Urinary bladder (tissue), 4 donors: ENCODE results near the gene LHX5. TPM values are rescaled to one million over a fixed set of nuclear protein-coding genes. Genes with fewer than 3 reads are reported as not detected.
"Not testable (repeated sequence)": the region's sequence is repeated elsewhere in the genome, so short reads cannot be mapped to it uniquely, and the experiment has no call there.

Experiments
- DNase-seq: peaks from one replicate; pipeline ENCODE4 v3.0.0-alpha.2; 2015; ENCODE audit errors: extremely low spot score
- H3K27ac ChIP-seq: one replicate; pipeline ENCODE4 v1.5.1; 2013; ENCODE audit warnings: low read depth, mild to moderate bottlenecking, moderate library complexity
- H3K36me3 ChIP-seq: one replicate; pipeline ENCODE4 v1.6.1; 2013; ENCODE audit warnings: mild to moderate bottlenecking, moderate library complexity; ENCODE audit not compliant: insufficient read depth
- H3K4me1 ChIP-seq: one replicate; pipeline ENCODE4 v1.6.1; 2013; ENCODE audit warnings: mild to moderate bottlenecking, moderate library complexity; ENCODE audit not compliant: insufficient read depth
- H3K4me3 ChIP-seq: one replicate; pipeline ENCODE4 v1.5.1; 2013; ENCODE audit warnings: low read depth, low read length
- WGBS: extraction: QIAGEN DNeasy Blood & Tissue Kit; methylation state at CpG from one replicate; pipeline ENCODE4 v1.1.7; 2013; 5-methylcytosine and 5-hydroxymethylcytosine counted together
- polyA plus RNA-seq: library from polyadenylated mRNA; stranded (reverse); fragments of 200-250 nt; gene quantifications from one replicate; pipeline ENCODE4 v1.2.3, GENCODE V29; 2013
- total RNA-seq: library from RNA; depleted of rRNA; stranded (reverse); fragments of >200 nt; gene quantifications from one replicate; pipeline ENCODE4 v1.2.3, GENCODE V29; 2014
- donor health status: healthy with polysubstance abuse.
- donor health status: healthy.

The LHX5 gene
- total RNA-seq (not detected), polyA plus RNA-seq (not detected)

DNA sequence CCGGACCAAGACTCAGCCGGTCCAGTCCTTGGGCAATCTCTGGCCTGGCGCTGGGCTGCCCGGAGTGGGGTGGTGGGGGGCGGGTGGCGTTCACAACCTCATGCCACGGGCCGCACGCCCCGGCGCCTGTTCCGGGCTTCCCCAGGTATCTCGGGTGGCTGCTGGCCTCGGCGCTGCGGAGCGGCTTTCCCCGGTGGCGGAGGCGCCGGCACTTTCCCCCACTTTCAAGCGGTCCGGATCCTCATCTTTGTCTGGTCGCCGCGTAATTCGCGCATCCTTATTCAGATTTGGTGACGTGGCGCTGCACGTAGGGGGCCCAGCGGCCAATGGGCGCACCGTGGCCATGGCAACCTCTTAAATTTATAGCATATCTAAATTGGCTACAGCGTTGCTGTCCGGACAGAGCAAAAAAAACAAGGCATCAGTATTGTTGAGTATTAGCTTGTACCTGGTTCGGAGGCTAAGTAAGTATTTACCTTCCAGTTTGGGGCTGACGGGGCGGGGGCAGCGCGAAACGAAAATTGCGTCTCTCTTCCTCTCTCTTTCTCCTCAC, at the start of gene LHX5:
Gene LHX5 (minus strand): TSS at position 253 of the 553 bp plus-strand sequence. CDS start 373 bp downstream, outside the sequence.
- no peak for DNase-seq
- H3K36me3 ChIP-seq, result no peaks in the 10 kb centered on the region
- H3K4me3 ChIP-seq, result no peak within 1 kb of the TSS
- WGBS, result 1% methylated on average over 43 of the region's 43 CpGs
- no peak within 1 kb of the TSS for H3K27ac ChIP-seq
- no peaks in the 10 kb centered on the region for H3K4me1 ChIP-seq

DNA sequence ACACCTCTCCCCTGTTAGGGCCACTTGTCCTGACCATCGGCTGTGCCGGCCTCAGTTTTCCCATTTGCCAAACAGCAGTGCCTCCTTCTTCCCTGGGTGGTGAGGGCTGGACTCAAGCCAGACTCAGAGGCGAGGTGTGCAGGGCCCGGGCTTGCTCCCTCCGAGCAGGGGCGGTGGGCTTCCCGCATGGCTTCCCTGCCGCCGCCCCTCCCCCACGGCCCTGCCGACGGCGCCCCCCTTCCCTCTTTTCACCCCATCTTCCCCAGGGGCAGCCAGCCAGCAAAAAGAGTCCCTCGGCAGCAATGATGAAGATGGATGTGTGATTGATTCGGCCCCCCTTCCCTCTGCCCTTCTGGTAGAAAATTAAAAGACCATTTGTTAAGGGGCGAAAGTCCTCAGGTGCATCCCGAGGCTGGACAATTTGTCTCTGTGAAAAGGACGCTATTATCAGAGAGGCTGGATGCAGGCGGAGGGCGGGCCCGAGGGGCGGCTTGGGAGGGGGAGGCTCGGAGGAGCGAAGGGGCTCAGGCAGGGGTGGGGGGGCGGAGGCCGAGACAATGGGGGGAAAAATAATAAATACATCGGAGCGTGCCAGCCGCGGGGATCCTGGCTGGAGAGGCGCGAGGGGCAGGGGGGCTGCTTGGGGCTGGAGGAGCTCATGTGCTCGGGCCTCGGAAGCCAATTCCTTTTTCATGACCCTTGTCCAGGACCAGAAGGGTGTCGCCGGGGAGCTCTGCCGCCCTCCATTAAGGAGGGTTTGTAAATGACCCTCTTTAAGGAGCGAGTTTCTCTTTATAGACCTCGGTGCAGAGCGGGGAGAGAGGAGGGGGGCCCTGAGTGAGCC, 48.0 kb upstream of the LHX5 start:
- no peaks in the 10 kb centered on the region for H3K36me3 ChIP-seq
- no peak overlapping the region for H3K4me3 ChIP-seq
- DNase-seq, result no peak
- WGBS, result 3% methylated on average over 40 of the region's 40 CpGs
- no peaks in the 10 kb centered on the region for H3K4me1 ChIP-seq
- no peak overlapping the region for H3K27ac ChIP-seq

DNA sequence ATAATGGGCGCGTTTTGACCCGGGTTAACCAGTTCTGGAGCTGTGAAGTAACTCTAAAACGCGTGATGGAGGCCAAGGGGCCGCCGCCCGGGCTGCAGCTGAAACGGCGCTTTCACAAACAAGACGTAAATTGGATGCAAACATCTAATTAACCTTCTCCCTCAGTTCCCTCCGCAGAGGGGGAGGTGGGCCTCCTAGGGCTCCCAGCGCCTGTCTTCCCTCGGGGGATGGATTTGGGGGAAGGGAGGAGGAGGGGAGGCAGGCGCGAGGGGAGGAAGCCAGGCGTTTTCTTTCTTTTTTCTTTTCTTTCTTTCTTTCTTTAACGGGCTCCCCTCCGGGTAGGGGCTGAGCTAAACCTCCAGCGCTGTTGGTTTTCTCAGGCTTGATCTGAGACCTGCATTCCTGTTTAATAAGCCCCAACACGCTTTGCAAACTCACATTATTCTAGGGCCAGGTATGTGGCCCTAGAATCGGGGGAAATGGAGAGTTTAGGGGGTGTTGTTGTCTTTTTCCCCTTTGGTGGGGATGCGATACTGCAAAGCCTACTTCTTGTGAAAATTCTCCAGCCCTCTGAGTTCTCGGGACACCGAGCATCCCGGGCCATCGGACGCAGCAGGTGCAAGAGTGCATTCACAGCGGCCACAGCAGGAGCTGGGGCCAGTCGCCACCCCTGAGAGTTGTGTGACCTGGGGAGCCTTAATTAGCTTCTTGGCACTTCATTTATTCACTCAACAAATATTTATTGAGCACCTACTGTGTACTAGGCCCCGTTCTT, 43.6 kb upstream of the LHX5 start:
- H3K36me3 ChIP-seq, result no peaks in the 10 kb centered on the region
- 2% methylated on average over 31 of the region's 31 CpGs for WGBS
- H3K4me1 ChIP-seq, result no peaks in the 10 kb centered on the region
- DNase-seq, result no peak
- H3K4me3 ChIP-seq, result no peak overlapping the region
- no peak overlapping the region for H3K27ac ChIP-seq

DNA sequence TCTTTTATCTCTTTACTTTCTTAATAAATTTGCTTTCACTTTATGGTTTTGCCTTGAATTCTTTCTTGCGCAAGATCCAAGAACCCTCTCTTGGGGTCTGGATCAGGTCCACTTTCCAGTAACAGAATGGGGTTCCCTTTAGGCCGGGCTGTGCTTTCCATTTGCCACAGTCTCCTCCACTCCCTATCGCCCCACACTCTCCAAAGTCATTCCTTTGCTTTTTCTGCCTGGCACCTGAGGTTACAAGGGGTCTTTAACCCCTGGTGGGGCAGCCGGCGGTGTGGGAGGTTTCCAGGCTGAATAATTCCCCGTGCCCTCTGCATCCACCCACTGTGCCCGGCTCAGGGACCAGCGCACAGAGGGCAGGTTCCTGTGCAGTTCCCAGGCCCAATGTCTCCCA, 42.9 kb upstream of the LHX5 start:
- Histone ChIP-seq H3K4me3 (no peak overlapping the region), H3K4me1 (no peaks in the 10 kb centered on the region), H3K36me3 (no peaks in the 10 kb centered on the region), H3K27ac (no peak overlapping the region)
- 34% methylated on average over 8 of the region's 8 CpGs for WGBS
- no peak for DNase-seq

DNA sequence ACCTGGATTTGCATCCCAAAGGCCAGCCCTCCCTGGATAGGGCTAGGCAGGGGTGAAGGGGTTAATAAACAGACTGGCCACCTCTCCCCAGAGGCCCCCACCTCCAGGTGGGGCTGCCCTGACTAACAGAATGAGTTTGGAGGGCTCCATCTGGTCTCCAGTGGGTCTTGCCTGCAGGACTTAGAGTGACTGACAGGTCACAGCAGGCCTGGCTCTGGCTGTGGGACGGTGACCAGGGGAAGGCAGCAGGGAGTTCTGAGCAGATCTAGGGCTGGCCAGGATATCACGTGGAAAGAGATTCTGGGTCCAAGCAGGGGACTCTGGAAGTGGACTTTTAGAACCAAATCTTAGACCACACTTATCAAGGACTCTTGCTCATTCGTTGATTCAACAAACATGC, 40.9 kb upstream of the LHX5 start:
- DNase-seq, result no peak
- Histone ChIP-seq H3K27ac (no peak overlapping the region), H3K4me3 (no peak overlapping the region), H3K4me1 (no peaks in the 10 kb centered on the region), H3K36me3 (no peaks in the 10 kb centered on the region)
- WGBS, result 18% methylated on average over 3 of the region's 3 CpGs

DNA sequence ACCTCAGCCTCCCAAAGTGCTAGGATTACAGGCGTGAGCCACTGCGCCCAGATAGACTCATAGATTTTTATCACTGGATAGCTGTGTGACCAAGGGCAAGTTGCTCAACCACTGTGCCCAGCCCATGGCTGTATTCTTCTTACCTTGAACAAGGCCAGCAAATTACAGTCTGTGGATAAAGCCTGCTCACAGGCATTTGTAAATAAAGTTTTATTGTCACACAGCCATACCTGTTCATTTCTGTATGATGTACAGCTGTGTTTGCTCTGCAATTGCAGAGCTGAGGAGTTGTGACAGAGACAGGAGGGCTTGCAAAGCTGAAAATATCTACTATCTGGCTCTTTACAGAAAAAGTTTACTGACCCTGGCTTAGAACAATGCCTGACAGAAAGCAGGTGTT, 35.2 kb upstream of the LHX5 start:
- WGBS, result 74% methylated on average over 2 of the region's 2 CpGs
- no peaks in the 10 kb centered on the region for H3K4me1 ChIP-seq
- H3K4me3 ChIP-seq, result no peak overlapping the region
- no peaks in the 10 kb centered on the region for H3K36me3 ChIP-seq
- H3K27ac ChIP-seq, result no peak overlapping the region
- DNase-seq, result no peak

DNA sequence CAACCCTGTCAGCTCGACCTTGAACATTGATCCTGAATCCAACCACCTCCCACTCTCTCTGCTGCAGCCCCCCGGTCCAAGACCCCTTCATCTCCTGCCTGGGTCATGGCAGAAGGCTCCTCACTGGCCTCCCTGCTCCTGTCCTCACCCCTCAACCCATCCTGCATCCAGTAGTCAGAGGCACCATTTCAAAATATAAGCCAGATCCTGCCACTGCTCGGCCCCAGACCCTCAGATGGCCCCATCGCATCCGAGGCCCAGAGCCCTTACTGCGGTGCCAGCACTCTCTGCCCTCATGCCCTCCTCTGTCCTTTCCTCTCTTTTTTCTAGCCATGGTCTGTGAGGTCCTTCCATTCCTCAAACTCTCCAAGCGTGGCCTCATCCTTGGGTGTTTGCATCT, 34.3 kb upstream of the LHX5 start:
- Histone ChIP-seq H3K36me3 (no peaks in the 10 kb centered on the region), H3K4me3 (no peak overlapping the region), H3K27ac (no peak overlapping the region), H3K4me1 (no peaks in the 10 kb centered on the region)
- DNase-seq, result no peak
- 58% methylated on average over 7 of the region's 7 CpGs for WGBS

DNA sequence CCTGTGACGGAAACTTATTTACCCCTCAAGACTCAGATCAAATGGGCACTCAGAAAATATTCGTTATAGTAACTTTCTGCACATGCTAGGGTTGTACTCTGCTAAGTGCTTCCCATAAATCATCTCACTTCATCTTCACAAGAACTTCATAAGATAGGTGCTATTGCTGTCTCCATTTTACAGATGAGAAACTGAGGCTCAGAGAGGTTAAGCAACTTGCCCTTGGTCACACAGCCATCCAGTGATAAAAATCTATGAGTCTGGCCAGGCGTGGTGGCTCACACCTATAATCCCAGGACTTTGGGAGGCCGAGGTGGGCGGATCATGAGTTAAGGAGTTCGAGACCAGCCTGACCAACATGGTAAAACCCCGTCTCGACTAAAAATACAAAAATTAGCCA, 33.2 kb upstream of the LHX5 start:
- Histone ChIP-seq H3K4me3 (no peak overlapping the region), H3K4me1 (no peaks in the 10 kb centered on the region), H3K27ac (no peak overlapping the region), H3K36me3 (no peaks in the 10 kb centered on the region)
- DNase-seq, result no peak
- WGBS, result 81% methylated on average over 8 of the region's 8 CpGs

DNA sequence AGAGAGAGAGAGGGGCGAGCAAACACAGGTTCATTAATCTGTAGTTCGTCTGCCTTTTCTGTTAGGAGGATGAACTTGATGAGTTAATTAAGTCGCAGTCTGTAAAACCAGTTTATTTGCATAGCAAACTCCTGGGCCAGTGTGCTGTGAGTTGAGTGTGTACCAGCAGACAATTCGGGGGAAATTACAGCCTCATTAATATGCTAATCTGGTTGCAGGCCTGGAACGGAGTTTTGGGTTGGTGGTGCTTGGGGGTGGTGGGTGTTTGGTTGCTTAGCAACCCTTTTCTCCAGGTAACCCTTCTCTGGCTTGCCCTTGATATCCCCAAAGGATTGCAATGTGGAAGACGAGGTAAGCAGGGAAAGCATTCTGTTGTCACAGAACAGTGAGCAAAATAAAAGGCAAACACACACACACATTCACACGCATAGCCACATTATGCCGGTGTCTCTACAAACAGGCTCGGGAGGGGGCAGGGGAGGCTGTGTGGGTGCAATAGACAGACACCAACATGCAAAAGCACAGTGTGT, 29.2 kb upstream of the LHX5 start:
- no peak for DNase-seq
- H3K27ac ChIP-seq, result no peak overlapping the region
- H3K36me3 ChIP-seq, result no peaks in the 10 kb centered on the region
- WGBS, result 15% methylated on average over 9 of the region's 9 CpGs
- H3K4me1 ChIP-seq, result no peaks in the 10 kb centered on the region
- no peak overlapping the region for H3K4me3 ChIP-seq

DNA sequence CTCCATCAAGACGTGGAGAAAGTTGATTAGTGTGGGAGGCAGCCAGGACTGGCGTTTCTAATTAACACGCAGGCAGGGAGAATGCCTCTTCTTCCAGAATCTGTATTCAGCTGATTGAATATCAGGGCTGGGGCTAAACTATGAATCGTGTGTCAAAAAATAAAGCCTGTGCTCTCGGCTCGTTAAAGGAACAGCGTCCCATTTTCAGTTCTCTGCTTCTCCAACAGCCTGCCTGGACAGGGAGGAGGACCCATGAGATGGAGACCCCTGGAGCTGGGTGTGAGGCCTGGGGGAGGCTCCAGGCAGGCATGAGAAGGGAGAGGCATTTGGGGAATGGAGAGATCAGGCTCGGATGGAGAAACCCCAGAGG, 28.6 kb upstream of the LHX5 start:
- no peak overlapping the region for H3K4me3 ChIP-seq
- no peaks in the 10 kb centered on the region for H3K36me3 ChIP-seq
- no peaks in the 10 kb centered on the region for H3K4me1 ChIP-seq
- H3K27ac ChIP-seq, result no peak overlapping the region
- 26% methylated on average over 8 of the region's 8 CpGs for WGBS
- DNase-seq, result no peak

DNA sequence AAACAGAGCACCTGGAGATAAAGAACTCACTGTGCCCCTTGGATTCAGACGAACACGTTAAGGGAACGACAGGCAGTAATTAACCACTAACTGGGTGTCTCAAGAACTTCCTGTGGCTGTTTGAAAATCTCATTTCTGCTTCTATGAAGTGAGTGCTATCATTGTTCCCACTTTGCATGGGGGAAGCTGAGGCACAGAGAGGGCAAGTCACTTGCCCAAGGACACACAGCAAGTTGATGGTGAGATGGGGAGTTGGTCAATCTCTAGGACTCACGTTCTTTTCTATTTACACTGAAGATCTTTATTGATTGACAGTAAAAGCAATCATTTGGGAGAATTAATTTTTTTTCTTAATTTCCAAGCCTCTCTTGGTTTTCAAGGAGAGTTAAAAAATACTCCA, 26.8 kb upstream of the LHX5 start:
- no peak for DNase-seq
- Histone ChIP-seq H3K4me1 (no peaks in the 10 kb centered on the region), H3K27ac (no peak overlapping the region), H3K36me3 (no peaks in the 10 kb centered on the region), H3K4me3 (no peak overlapping the region)
- WGBS, result 60% methylated on average over 4 of the region's 4 CpGs

DNA sequence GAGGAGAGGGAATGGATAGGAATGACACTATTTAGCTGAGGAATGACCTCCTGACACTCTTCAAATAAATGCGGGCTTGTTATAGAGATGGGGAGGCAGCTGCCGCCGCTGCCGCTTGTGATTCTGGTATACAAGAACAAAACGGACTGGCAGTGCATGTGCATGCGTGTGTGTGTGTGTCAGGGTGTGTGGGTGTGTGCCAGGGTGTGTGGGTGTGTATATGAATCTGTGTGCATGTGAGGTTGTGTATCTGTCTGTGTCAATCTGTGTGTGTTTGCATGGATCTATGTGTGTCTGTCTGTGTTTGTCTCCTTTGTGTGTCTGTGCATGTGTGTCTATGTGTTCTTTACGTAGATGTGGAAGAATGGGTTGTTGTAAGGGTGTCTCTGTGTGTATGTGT, 26.0 kb upstream of the LHX5 start:
- Histone ChIP-seq H3K4me1 (no peaks in the 10 kb centered on the region), H3K27ac (no peak overlapping the region), H3K4me3 (no peak overlapping the region), H3K36me3 (no peaks in the 10 kb centered on the region)
- WGBS, result 61% methylated on average over 7 of the region's 7 CpGs
- no peak for DNase-seq

DNA sequence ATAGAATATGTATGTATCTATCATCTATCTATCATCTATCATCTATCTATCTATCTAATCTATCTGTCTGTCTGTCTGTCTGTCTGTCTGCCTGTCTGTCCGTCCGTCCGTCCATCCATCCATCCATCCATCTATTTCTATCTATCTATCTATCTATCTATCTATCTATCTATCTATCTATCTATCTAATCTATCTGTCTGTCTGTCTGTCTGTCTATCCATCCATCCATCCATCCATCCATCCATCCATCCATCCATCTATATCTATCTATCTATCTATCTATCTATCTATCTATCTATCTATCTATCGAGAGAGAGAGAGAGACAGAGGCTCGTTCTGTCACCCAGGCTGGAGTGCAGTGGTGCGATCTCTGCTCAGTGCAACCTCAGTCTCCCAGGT, 24.3 kb upstream of the LHX5 start:
- H3K36me3 ChIP-seq, H3K4me1 ChIP-seq, H3K4me3 ChIP-seq, DNase-seq, H3K27ac ChIP-seq: not testable (repeated sequence)
- WGBS, result 86% methylated on average over 6 of the region's 6 CpGs

DNA sequence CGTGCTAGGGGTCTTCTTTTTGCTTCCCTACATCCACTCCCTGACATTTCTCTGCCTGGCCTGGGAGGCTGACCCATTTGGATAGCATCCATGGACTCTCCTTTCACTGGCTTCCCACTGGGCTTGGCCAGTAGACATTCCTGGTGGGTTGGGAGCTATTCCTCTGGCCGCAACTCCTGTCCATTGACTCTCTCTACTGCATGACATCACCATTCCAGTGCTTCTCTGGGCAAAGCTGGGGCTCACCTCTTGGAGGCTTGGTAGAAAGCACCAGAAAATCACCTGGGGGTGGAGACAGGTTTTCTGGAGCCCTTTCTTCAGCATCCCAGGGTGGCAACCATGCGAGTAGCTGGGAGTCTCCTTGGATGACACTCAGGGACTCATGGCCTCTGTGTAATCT, 16.7 kb upstream of the LHX5 start:
- no peak overlapping the region for H3K4me3 ChIP-seq

More for the DNA sequence above, 16.7 kb upstream of the LHX5 start:
- 78% methylated on average over 3 of the region's 3 CpGs for WGBS
- no peak for DNase-seq
- Histone ChIP-seq H3K4me1 (no peaks in the 10 kb centered on the region), H3K27ac (no peak overlapping the region), H3K36me3 (no peaks in the 10 kb centered on the region)
